Subcutaneous abdominal adipose tissue (tissue), 5 donors: Measurements from ENCODE around the gene TMEM114.

ENCODE experiments used
- H3K27ac ChIP-seq: one replicate; pipeline ENCODE4 v1.7.0; 2013; ENCODE audit warnings: low read depth, mild to moderate bottlenecking, inconsistent platforms, low read length, moderate library complexity
- H3K27me3 ChIP-seq, 5 donors: one replicate each; pipeline ENCODE4 v1.7.0; 2013; ENCODE audit warnings: low read length in 5 of 5, inconsistent platforms in 1 of 5; ENCODE audit not compliant: control insufficient read depth in 5 of 5, insufficient read depth in 4 of 5
- H3K36me3 ChIP-seq, 5 donors: one replicate each; pipeline ENCODE4 v1.7.0; 2013; ENCODE audit warnings: low read length in 5 of 5; ENCODE audit not compliant: control insufficient read depth in 5 of 5, insufficient read depth in 5 of 5
- H3K4me1 ChIP-seq, 5 donors: one replicate each; pipeline ENCODE4 v1.7.0; 2013; ENCODE audit warnings: low read length in 5 of 5, mild to moderate bottlenecking in 3 of 5, moderate library complexity in 1 of 5; ENCODE audit not compliant: control insufficient read depth in 5 of 5, insufficient read depth in 5 of 5
- H3K4me3 ChIP-seq, 5 donors: one replicate each; pipeline ENCODE4 v1.7.0; 2013; ENCODE audit warnings: low read length in 5 of 5, low read depth in 1 of 5
- H3K9ac ChIP-seq, 5 donors: one replicate each; pipeline ENCODE4 v1.7.0; 2013; ENCODE audit warnings: low read length in 5 of 5, mild to moderate bottlenecking in 4 of 5, moderate library complexity in 3 of 5
- H3K9me3 ChIP-seq, 5 donors: one replicate each; pipeline ENCODE4 v1.7.0; 2013; ENCODE audit warnings: low read length in 5 of 5; ENCODE audit not compliant: control insufficient read depth in 5 of 5
- donor health status: healthy.
- donor health status: healthy.
- donor health status: healthy.
- donor health status: healthy.
- donor health status: healthy.

Gene TMEM114

GRCh38 chr16:8611886-8612600, 21.7 kb upstream of the TMEM114 start:
- Histone ChIP-seq H3K9me3 (no peaks in the 10 kb centered on the region), H3K36me3 (no peaks in the 10 kb centered on the region), H3K9ac (no peak overlapping the region), H3K27ac (no peak overlapping the region), H3K4me1 (no peaks in the 10 kb centered on the region), H3K4me3 (no peak overlapping the region), H3K27me3 (peaks cover 0 to 22% (median 4%) of the 10 kb centered on the region in 5 donors)

- peaks cover 0 to 19% (median 2%) of the 10 kb centered on the region in 5 donors for H3K27me3 ChIP-seq
- no peaks in the 10 kb centered on the region for H3K36me3 ChIP-seq
- no peaks in the 10 kb centered on the region for H3K9me3 ChIP-seq
- H3K27ac ChIP-seq: no peak overlapping the region
- H3K9ac ChIP-seq: no peak overlapping the region
- H3K4me1 ChIP-seq: no peaks in the 10 kb centered on the region
- H3K4me3 ChIP-seq: no peak overlapping the region
These were observed 20.8 kb upstream of the TMEM114 start for GRCh38 chr16:8611122-8611521.

GRCh38 chr16:8607214-8607613, 16.9 kb upstream of the TMEM114 start:
- Histone ChIP-seq H3K27ac (no peak overlapping the region), H3K27me3 (peaks cover 0 to 11% (median 0%) of the 10 kb centered on the region in 5 donors), H3K4me1 (no peaks in the 10 kb centered on the region)

GRCh38 chr16:8605554-8605953, 15.2 kb upstream of the TMEM114 start:
- no peak overlapping the region for H3K9ac ChIP-seq
- H3K4me1 ChIP-seq: no peaks in the 10 kb centered on the region

More at GRCh38 chr16:8607214-8607613, 16.9 kb upstream of the TMEM114 start:
- Histone ChIP-seq H3K4me3 (no peak overlapping the region), H3K9me3 (peaks cover 0 to 7% (median under 1%) of the 10 kb centered on the region in 5 donors), H3K9ac (no peak overlapping the region), H3K36me3 (no peaks in the 10 kb centered on the region)

GRCh38 chr16:8600144-8600775, 9.9 kb upstream of the TMEM114 start:
- no peaks in the 10 kb centered on the region for H3K36me3 ChIP-seq
- peaks cover 6 to 32% (median 24%) of the 10 kb centered on the region in 5 donors for H3K9me3 ChIP-seq
- no peak overlapping the region for H3K27ac ChIP-seq
- H3K27me3 ChIP-seq: peaks cover 0 to 4% (median 0%) of the 10 kb centered on the region in 5 donors
- H3K9ac ChIP-seq: no peak overlapping the region
- H3K4me1 ChIP-seq: no peaks in the 10 kb centered on the region
- no peak overlapping the region for H3K4me3 ChIP-seq

More at GRCh38 chr16:8605554-8605953, 15.2 kb upstream of the TMEM114 start:
- Histone ChIP-seq H3K27ac (no peak overlapping the region), H3K4me3 (no peak overlapping the region), H3K27me3 (peaks cover 0 to 11% (median 0%) of the 10 kb centered on the region in 5 donors), H3K36me3 (no peaks in the 10 kb centered on the region), H3K9me3 (peaks cover 0 to 17% (median 8%) of the 10 kb centered on the region in 5 donors)

- Histone ChIP-seq H3K27me3 (peaks cover 0 to 10% (median 6%) of the 10 kb centered on the region in 5 donors), H3K4me1 (no peaks in the 10 kb centered on the region), H3K4me3 (peak overlapping the region in 2 of 5 donors; percentile 1 to 24), H3K9ac (no peak overlapping the region), H3K27ac (no peak overlapping the region), H3K9me3 (peaks cover 4 to 32% (median 18%) of the 10 kb centered on the region in 5 donors), H3K36me3 (no peaks in the 10 kb centered on the region)
These were observed 6.3 kb upstream of the TMEM114 start for GRCh38 chr16:8596581-8596980.

GRCh38 chr16:8595783-8596182, 5.5 kb upstream of the TMEM114 start:
- no peak overlapping the region for H3K9ac ChIP-seq

GRCh38 chr16:8594149-8594666, 3.9 kb upstream of the TMEM114 start:
- Histone ChIP-seq H3K27ac (no peak overlapping the region), H3K4me1 (peaks cover 0 to 12% (median 2%) of the 10 kb centered on the region in 5 donors), H3K4me3 (no peak overlapping the region), H3K36me3 (no peaks in the 10 kb centered on the region), H3K9me3 (peaks cover 4 to 25% (median 16%) of the 10 kb centered on the region in 5 donors), H3K27me3 (peaks cover 13 to 30% (median 26%) of the 10 kb centered on the region in 5 donors), H3K9ac (no peak overlapping the region)

More at GRCh38 chr16:8595783-8596182, 5.5 kb upstream of the TMEM114 start:
- Histone ChIP-seq H3K27me3 (peaks cover 0 to 15% (median 10%) of the 10 kb centered on the region in 5 donors), H3K9me3 (peaks cover 4 to 25% (median 16%) of the 10 kb centered on the region in 5 donors), H3K36me3 (no peaks in the 10 kb centered on the region), H3K4me1 (no peaks in the 10 kb centered on the region), H3K27ac (no peak overlapping the region), H3K4me3 (no peak overlapping the region)

GRCh38 chr16:8591451-8591850, 1.1 kb upstream of the TMEM114 start:
- Histone ChIP-seq H3K9me3 (peaks cover 0 to 14% (median 7%) of the 10 kb centered on the region in 5 donors), H3K27me3 (peaks cover 19 to 44% (median 38%) of the 10 kb centered on the region in 5 donors), H3K27ac (no peak overlapping the region), H3K4me1 (peaks cover 0 to 13% (median 2%) of the 10 kb centered on the region in 5 donors), H3K4me3 (no peak overlapping the region), H3K36me3 (no peaks in the 10 kb centered on the region), H3K9ac (no peak overlapping the region)

GRCh38 chr16:8590811-8591210, 500 bp upstream of the TMEM114 start:
- Histone ChIP-seq H3K4me3 (no peak overlapping the region), H3K9ac (no peak overlapping the region), H3K36me3 (no peaks in the 10 kb centered on the region), H3K27ac (no peak overlapping the region), H3K4me1 (peaks cover 0 to 13% (median 2%) of the 10 kb centered on the region in 5 donors), H3K27me3 (peaks cover 19 to 44% (median 40%) of the 10 kb centered on the region in 5 donors), H3K9me3 (peaks cover 0 to 8% (median under 1%) of the 10 kb centered on the region in 5 donors)
